ENCODE measurements around the gene TNNI2. TPM values are rescaled to one million over a fixed set of nuclear protein-coding genes. Genes with fewer than 3 reads are reported as not detected.

Gene TNNI2
- total RNA-seq, 1 donor from 2014 or later: not detected

- TF ChIP-seq CTCF (IDR thresholded peaks at IDR 0.05; ENCODE audit: borderline replicate concordance): no peak
- no peak overlapping the region for H3K4me3 ChIP-seq
- peaks cover 24% of the 10 kb centered on the region for H3K9me3 ChIP-seq (replicated peaks)
- H3K4me1 ChIP-seq: peaks cover 2% of the 10 kb centered on the region
- no peaks in the 10 kb centered on the region for H3K36me3 ChIP-seq
- DNase-seq: no peak
- peaks cover 13% of the 10 kb centered on the region for H3K27me3 ChIP-seq (ENCODE audit: low read depth)
- intact Hi-C loops (cut with micrococcal nuclease): no loop called here
- no peak overlapping the region for H3K27ac ChIP-seq (replicated peaks)
Measured at GRCh38 chr11:1821562-1821961, 17.2 kb upstream of the TNNI2 start.

DNA sequence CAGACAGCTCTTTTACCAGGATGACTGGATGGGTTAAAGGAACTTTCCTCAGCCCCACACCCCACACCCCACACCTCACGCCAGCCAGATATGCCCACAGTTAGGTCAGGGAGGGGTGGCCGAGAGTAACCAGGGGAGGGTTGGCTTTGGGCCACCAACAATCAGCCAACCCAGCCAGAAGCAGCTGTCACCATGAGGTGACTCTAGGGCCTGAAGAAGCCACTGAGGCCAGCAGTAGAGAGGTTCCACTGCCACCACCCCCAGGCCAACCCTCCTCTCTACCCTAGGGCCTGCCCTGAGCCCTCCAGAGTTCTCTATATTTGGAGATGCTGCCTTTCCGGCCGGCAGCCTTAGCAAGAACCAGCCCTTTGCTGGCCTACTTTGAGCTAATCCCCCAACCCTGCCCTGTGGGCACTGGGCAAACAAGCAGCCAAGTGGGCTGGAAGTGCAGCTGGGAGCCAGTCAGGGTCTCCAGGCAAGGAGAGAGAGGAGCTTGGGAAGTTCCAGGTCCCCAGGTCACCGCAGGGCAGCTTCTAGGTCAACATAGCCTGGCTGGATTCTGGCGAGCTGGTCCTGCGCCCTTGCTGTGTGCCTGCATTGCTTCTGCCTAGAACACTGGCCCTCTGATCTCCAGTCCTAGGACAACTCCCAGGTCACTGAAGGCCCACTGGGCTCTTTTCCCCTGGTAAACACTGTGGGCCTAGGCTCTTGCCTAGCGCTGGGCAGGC is 16.0 kb upstream of the TNNI2 start:
- intact Hi-C loops (cut with micrococcal nuclease): no loop called here
- Histone ChIP-seq H3K27me3 (ENCODE audit: low read depth) (peaks cover 14% of the 10 kb centered on the region), H3K36me3 (no peaks in the 10 kb centered on the region), H3K4me3 (no peak overlapping the region), H3K9me3 (replicated peaks) (peaks cover 18% of the 10 kb centered on the region), H3K4me1 (peaks cover 15% of the 10 kb centered on the region), H3K27ac (replicated peaks) (no peak overlapping the region)
- DNase-seq: no peak
- TF ChIP-seq CTCF (IDR thresholded peaks at IDR 0.05; ENCODE audit: borderline replicate concordance): no peak

DNA sequence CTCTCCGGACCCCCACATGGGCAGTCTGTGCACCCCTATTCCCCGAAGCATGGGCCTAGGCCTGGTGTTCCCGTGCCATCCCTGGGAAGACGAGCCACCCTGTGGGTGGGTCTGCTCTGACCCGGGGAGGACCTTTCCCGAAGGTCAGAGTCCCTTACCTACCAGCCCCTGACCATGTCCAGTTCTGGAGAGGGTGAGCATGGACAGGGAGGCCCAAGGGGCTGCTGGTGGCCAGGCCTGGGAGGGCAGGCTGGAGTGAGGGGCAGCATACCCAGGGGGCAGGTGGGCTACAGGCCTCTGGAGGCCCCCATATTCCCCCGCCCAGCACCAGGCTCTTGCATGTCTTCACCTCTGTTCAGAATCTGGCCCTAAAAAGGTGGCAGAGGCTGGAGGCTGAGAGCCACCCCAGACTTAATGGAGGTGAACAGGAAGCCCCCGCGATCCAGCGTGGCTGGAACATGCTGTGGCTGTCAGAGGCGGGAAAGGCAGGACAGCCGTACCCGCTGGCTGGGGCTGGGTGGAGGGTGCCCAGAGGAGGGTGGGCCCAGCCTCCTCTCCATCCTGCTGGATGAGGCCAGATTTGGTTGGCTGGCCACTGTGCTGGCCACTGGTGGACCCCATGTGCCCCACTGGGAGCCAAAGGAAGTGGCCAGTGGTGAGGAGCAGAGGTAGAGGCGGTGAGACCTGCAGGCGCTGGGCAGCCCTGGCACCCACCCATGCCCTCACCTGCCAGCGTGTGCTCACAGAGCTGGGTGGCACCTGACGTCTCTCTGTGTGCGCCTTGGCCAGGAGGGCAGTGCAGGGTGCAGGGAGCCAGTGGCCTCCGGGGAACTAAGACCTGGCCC is 15.2 kb upstream of the TNNI2 start:
- no peak overlapping the region for H3K27ac ChIP-seq (replicated peaks)
- H3K9me3 ChIP-seq (replicated peaks): peaks cover 10% of the 10 kb centered on the region
- no peak overlapping the region for H3K4me3 ChIP-seq
- no peaks in the 10 kb centered on the region for H3K36me3 ChIP-seq
- intact Hi-C loops (cut with micrococcal nuclease): no loop called here
- no peak for DNase-seq
- peaks cover 18% of the 10 kb centered on the region for H3K27me3 ChIP-seq (ENCODE audit: low read depth)
- peaks cover 16% of the 10 kb centered on the region for H3K4me1 ChIP-seq
- TF ChIP-seq CTCF (IDR thresholded peaks at IDR 0.05; ENCODE audit: borderline replicate concordance): no peak

DNA sequence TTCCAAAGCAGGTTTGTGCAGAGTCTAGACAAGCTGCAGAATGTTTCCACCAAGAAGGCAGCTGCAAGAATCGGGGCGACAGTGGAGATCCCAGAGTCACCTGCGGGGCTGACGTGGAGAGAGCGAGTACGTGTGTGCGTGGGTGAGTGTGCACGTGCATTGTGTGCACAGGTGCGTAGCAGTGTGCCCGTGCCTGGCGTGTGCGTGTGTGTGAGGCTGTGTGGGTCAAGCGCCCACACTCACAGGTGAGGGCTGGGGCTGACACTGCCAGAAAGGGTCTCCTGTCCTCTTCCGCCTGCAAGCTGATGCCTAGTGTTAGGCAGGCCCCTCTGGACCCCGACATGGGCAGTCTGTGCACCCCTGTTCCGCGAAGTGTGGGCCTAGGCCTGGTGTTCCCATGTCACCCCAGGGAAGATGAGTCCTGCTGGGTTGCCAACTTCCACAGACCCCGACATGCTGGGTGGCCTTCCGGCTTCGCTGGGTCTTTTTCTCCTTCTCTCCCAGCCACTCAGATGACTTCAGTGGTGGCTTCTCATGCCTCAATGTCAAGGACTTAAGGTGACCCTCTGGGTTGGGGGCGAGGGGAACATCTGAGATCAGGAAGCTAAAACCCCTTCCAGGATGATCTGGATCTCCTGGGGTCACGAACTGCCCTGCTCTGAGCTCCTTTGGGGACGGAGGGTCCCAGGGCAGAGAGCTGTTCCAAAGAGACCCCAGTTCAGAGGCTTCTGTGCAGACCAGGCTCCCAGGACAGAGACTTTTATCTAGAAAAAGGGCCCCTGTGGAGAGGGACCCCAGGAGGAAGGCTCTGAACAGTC is 14.4 kb upstream of the TNNI2 start:
- intact Hi-C loops (cut with micrococcal nuclease): no loop called here
- no peak for DNase-seq

More for the DNA sequence above, 14.4 kb upstream of the TNNI2 start:
- H3K4me3 ChIP-seq: no peak overlapping the region
- H3K27ac ChIP-seq (replicated peaks): no peak overlapping the region
- no peaks in the 10 kb centered on the region for H3K36me3 ChIP-seq
- peaks cover 19% of the 10 kb centered on the region for H3K27me3 ChIP-seq (ENCODE audit: low read depth)
- no peak for TF ChIP-seq CTCF (IDR thresholded peaks at IDR 0.05; ENCODE audit: borderline replicate concordance)
- H3K4me1 ChIP-seq: peaks cover 16% of the 10 kb centered on the region
- peaks cover 1% of the 10 kb centered on the region for H3K9me3 ChIP-seq (replicated peaks)
